Gastrocnemius medialis (tissue), 4 donors: ENCODE results near the gene KIF1A. TPM values are rescaled to one million over a fixed set of nuclear protein-coding genes. Genes with fewer than 3 reads are reported as not detected.

ENCODE experiments used
- ATAC-seq, 2 donors: fragments of 150-250 bp; one replicate each; pipeline ENCODE4 v1.9.1; 2016
- DNase-seq, 2 donors: peaks; one replicate each; pipeline ENCODE4 v3.0.0-alpha.2; 2019
- H3K27ac ChIP-seq, 4 donors: fragments of 200-600 bp; sonication (generic); 1 replicate in 1 of 4; 2 replicates in 3 of 4; pipeline ENCODE4 v1.5.1; 2016 to 2018; ENCODE audit warnings: mild to moderate bottlenecking in 2 of 4, moderate library complexity in 1 of 4
- H3K27me3 ChIP-seq, 3 donors: fragments of 200-600 bp; sonication (generic) in 2 of 3; 1 replicate in 1 of 3; 2 replicates in 2 of 3; pipeline versions ENCODE4 v1.5.1 to v1.6.0; 2016 to 2019; ENCODE audit warnings: mild to moderate bottlenecking in 1 of 3, moderate library complexity in 1 of 3
- H3K36me3 ChIP-seq, 2 donors: fragments of 200-600 bp; sonication (generic) in 1 of 2; one replicate each; pipeline ENCODE4 v1.5.1; 2017 to 2018
- H3K4me1 ChIP-seq, 2 donors: fragments of 200-600 bp; sonication (generic) in 1 of 2; one replicate each; pipeline ENCODE4 v1.5.1; 2016 to 2017; ENCODE audit warnings: mild to moderate bottlenecking in 2 of 2
- H3K4me3 ChIP-seq, 4 donors: fragments of 200-600 bp; sonication (generic) in 3 of 4; 1 replicate in 1 of 4; 2 replicates in 3 of 4; pipeline ENCODE4 v1.5.1; 2016 to 2019; ENCODE audit warnings: mild to moderate bottlenecking in 2 of 4
- H3K9me3 ChIP-seq, 3 donors: fragments of 200-600 bp; sonication (generic) in 2 of 3; 1 replicate in 1 of 3; 2 replicates in 2 of 3; pipeline ENCODE4 v1.5.1; 2016 to 2019
- POLR2A ChIP-seq, 2 donors: fragments of 450-650 bp; IDR thresholded peaks; one replicate each; pipeline ENCODE4 v1.6.1; 2017; ENCODE audit warnings: antibody characterized with exemption in 2 of 2, mild to moderate bottlenecking in 2 of 2, moderate library complexity in 2 of 2
- in situ Hi-C, 4 donors: fragments of 200-750 bp; cut with MboI; loops; one replicate each; pipeline versions ENCODE4 v1.15.0 to v1.8.0; 2017; ENCODE audit warnings: low sequenced_read_pairs in 4 of 4
- intact Hi-C: fragments of 100-400 bp; cut with DNase I; formaldehyde crosslinking; loops from one replicate; pipeline ENCODE4 v1.15.1; 2023; ENCODE audit warnings: low total_unique reads
- total RNA-seq, 4 donors: library from RNA; depleted of rRNA; stranded (reverse); fragments of >200 nt; gene quantifications; one replicate each; pipeline versions ENCODE4 v1.1.0 to v1.2.3, GENCODE V29; 2016
- TF ChIP-seq, protein P1 (sequence below), 5 experiments: fragments of 450-650 bp in 3 of 5; fragments of 200-600 bp in 2 of 5; sonication (generic) in 2 of 5; IDR thresholded peaks in 4 of 5; conservative IDR thresholded peaks in 1 of 5; 1 replicate in 4 of 5; 2 replicates in 1 of 5; pipeline ENCODE4 v1.5.1; 2016 to 2019; ENCODE audit warnings: antibody characterized with exemption in 5 of 5, mild to moderate bottlenecking in 3 of 5, moderate library complexity in 3 of 5

KIF1A gene
- total RNA-seq, 4 donors from 2014 or later: 0.05 to 0.33 (median 0.09) TPM; not detected in 1

- no peaks in the 10 kb centered on the region for H3K4me1 ChIP-seq
- H3K4me3 ChIP-seq: no peak overlapping the region
- no peaks in the 10 kb centered on the region for H3K9me3 ChIP-seq
- no peak overlapping the region for H3K27ac ChIP-seq
- H3K27me3 ChIP-seq: peaks cover 14 to 26% (median 21%) of the 10 kb centered on the region in 3 donors
- intact Hi-C loops: no loop called here
- TF ChIP-seq, protein P1, sequence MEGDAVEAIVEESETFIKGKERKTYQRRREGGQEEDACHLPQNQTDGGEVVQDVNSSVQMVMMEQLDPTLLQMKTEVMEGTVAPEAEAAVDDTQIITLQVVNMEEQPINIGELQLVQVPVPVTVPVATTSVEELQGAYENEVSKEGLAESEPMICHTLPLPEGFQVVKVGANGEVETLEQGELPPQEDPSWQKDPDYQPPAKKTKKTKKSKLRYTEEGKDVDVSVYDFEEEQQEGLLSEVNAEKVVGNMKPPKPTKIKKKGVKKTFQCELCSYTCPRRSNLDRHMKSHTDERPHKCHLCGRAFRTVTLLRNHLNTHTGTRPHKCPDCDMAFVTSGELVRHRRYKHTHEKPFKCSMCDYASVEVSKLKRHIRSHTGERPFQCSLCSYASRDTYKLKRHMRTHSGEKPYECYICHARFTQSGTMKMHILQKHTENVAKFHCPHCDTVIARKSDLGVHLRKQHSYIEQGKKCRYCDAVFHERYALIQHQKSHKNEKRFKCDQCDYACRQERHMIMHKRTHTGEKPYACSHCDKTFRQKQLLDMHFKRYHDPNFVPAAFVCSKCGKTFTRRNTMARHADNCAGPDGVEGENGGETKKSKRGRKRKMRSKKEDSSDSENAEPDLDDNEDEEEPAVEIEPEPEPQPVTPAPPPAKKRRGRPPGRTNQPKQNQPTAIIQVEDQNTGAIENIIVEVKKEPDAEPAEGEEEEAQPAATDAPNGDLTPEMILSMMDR (IDR thresholded peaks at IDR 0.05 in 4 of 5, conservative IDR thresholded peaks at IDR 0.05 in 1 of 5): no peak
- no peak for TF ChIP-seq POLR2A (IDR thresholded peaks at IDR 0.05)
- no peak for DNase-seq
- H3K36me3 ChIP-seq: no peaks in the 10 kb centered on the region
- ATAC-seq: no peak
- in situ Hi-C loops: no loop called here
Measured at GRCh38 chr2:240732184-240732583, 87.8 kb downstream of the KIF1A start.

- in situ Hi-C loops: no loop called here
- ATAC-seq: no peak
- Histone ChIP-seq H3K9me3 (no peaks in the 10 kb centered on the region), H3K36me3 (no peaks in the 10 kb centered on the region), H3K4me3 (no peak overlapping the region), H3K27me3 (peaks cover 14 to 26% (median 21%) of the 10 kb centered on the region in 3 donors), H3K4me1 (no peaks in the 10 kb centered on the region), H3K27ac (no peak overlapping the region)
- intact Hi-C loops: no loop called here
- DNase-seq: no peak
- no peak for TF ChIP-seq POLR2A (IDR thresholded peaks at IDR 0.05)
- TF ChIP-seq, protein P1 (IDR thresholded peaks at IDR 0.05 in 4 of 5, conservative IDR thresholded peaks at IDR 0.05 in 1 of 5): no peak
Measured at GRCh38 chr2:240731178-240731545, 88.9 kb downstream of the KIF1A start.

DNA sequence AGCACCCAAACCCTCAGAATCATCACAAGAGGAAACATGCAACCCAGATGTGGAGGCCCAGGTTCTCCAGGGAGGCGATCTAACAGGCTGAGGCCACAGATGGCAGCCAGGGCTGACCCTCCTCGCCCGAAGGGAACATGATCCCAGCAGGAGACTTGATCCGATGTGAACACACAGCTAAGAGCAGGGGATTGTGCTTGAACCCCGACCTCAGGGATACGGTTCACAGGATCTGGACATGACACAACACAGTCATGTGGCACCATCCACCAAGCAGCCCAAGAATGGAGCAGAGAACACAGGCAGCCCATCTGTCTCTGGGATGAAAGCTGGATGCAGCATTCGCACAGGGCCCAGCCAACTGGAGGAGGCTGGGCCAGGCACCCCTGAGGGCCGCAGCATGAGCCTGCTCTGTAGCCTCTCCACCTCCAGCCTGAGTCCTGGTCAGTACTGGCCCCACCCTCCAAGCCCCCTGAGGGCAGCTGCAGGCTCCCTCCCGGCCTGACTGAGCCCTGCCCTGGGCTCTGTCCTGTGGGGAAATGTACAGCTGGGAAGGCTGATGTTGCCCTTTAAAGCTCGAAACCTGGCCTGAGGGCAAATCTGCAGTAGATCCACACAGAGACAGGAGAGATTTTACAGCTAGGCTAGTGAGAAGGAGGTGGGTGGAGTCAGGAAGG is 89.4 kb downstream of the KIF1A start:
- Histone ChIP-seq H3K27me3 (peaks cover 14 to 26% (median 21%) of the 10 kb centered on the region in 3 donors), H3K27ac (no peak overlapping the region), H3K4me1 (no peaks in the 10 kb centered on the region), H3K9me3 (no peaks in the 10 kb centered on the region), H3K4me3 (no peak overlapping the region), H3K36me3 (no peaks in the 10 kb centered on the region)
- intact Hi-C loops: no loop called here
- TF ChIP-seq, protein P1 (IDR thresholded peaks at IDR 0.05 in 4 of 5, conservative IDR thresholded peaks at IDR 0.05 in 1 of 5): no peak
- no peak for TF ChIP-seq POLR2A (IDR thresholded peaks at IDR 0.05)
- no peak for ATAC-seq
- no peak for DNase-seq
- in situ Hi-C loops: no loop called here

DNA sequence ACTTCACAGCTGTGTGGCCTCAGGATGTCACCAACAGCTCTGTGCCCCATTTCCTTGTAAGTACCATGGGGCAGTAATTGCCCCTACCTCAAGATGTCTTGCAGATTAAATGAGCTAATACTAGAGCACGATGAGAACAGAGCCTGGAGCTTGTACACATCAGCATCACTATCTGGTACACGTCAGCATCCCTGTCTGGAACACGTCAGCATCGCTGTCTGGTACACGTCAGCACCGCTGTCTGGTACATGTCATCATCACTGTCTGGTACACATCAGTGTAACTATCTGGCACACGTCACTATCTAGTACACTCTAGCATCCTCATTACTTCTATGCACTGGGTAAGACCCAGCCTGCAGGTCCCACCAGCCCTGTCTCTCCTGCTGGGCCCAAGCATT is 91.2 kb downstream of the KIF1A start:
- Histone ChIP-seq H3K4me1 (no peaks in the 10 kb centered on the region), H3K27me3 (peaks cover 14 to 26% (median 21%) of the 10 kb centered on the region in 3 donors), H3K4me3 (no peak overlapping the region), H3K27ac (no peak overlapping the region), H3K36me3 (no peaks in the 10 kb centered on the region), H3K9me3 (no peaks in the 10 kb centered on the region)
- DNase-seq (no peak), ATAC-seq (no peak)
- TF ChIP-seq POLR2A (IDR thresholded peaks at IDR 0.05): no peak
- TF ChIP-seq, protein P1 (IDR thresholded peaks at IDR 0.05 in 4 of 5, conservative IDR thresholded peaks at IDR 0.05 in 1 of 5): no peak
- intact Hi-C loops (no loop called here), in situ Hi-C loops (no loop called here)

GRCh38 chr2:240728361-240728760 is 91.7 kb downstream of the KIF1A start:
- Histone ChIP-seq H3K27me3 (peaks cover 14 to 26% (median 21%) of the 10 kb centered on the region in 3 donors), H3K4me1 (no peaks in the 10 kb centered on the region), H3K36me3 (no peaks in the 10 kb centered on the region), H3K9me3 (no peaks in the 10 kb centered on the region), H3K27ac (no peak overlapping the region), H3K4me3 (no peak overlapping the region)
- DNase-seq: no peak
- intact Hi-C loops: no loop called here
- TF ChIP-seq, protein P1 (IDR thresholded peaks at IDR 0.05 in 4 of 5, conservative IDR thresholded peaks at IDR 0.05 in 1 of 5): no peak
- TF ChIP-seq POLR2A (IDR thresholded peaks at IDR 0.05): no peak
- in situ Hi-C loops: no loop called here
- no peak for ATAC-seq
